ENCODE data around the gene TMOD1.

- TF ChIP-seq GATA3 (IDR thresholded peaks at IDR 0.05; ENCODE audit: low read depth, low read length) (no peak), GATA2 (IDR thresholded peaks at IDR 0.05; ENCODE audit: low read depth, low read length) (no peak)
Measured at GRCh38 chr9:97571664-97572063, 70.2 kb downstream of the TMOD1 start.

Measured in SH-SY5Y (cell line).